Panc1 (cell line): Measurements from ENCODE around the gene HGD. TPM values are rescaled to one million over a fixed set of nuclear protein-coding genes. Genes with fewer than 3 reads are reported as not detected.

ENCODE experiments used
- ATAC-seq: fragments of 200-7000 bp; cut with Tn5 transposase; 2 replicates; pipeline ENCODE4 v1.9.1; 2020; ENCODE audit warnings: mild to moderate bottlenecking, moderate library complexity
- BruUV-seq: library from RNA; stranded (reverse); fragments of 400-500 nt; replicated peaks from 2 replicates; lab custom pipeline; 2021; lab: Mats Ljungman, UMichigan
- CTCF ChIA-PET: fragments of 300-600 bp; sonication (Branson Sonifier 250); formaldehyde crosslinking; loops from one replicate; lab custom pipeline; 2022; ENCODE audit warnings: antibody characterized with exemption; lab: Charles Lee
- POLR2A ChIA-PET: fragments of 300-600 bp; sonication (Branson Sonifier 250); formaldehyde crosslinking; loops from one replicate; lab custom pipeline; 2022; ENCODE audit warnings: antibody characterized with exemption; lab: Charles Lee
- DNase-seq: peaks from one replicate; pipeline ENCODE4 v3.0.0-alpha.2; 2010; ENCODE audit warnings: low read depth, low spot score
- H3K27ac ChIP-seq: 2 replicates; pipeline ENCODE4 v1.5.1; 2011; ENCODE audit warnings: mild to moderate bottlenecking, low read length, inconsistent platforms
- H3K27me3 ChIP-seq: fragments of 200-500 bp; sonication (Bioruptor generic); 2 replicates; pipeline ENCODE4 v1.6.0; 2014; ENCODE audit warnings: low read length, inconsistent platforms; ENCODE audit not compliant: control insufficient read depth, insufficient read depth
- H3K36me3 ChIP-seq: fragments of 200-500 bp; sonication (Bioruptor generic); 2 replicates; pipeline ENCODE4 v1.5.1; 2014; ENCODE audit warnings: inconsistent platforms, mild to moderate bottlenecking, low read length, moderate library complexity; ENCODE audit not compliant: control insufficient read depth, insufficient read depth
- H3K4me1 ChIP-seq: 2 replicates; pipeline ENCODE4 v1.5.1; 2011; ENCODE audit warnings: inconsistent platforms, mild to moderate bottlenecking, low read length, moderate library complexity; ENCODE audit not compliant: control insufficient read depth, insufficient read depth
- H3K4me3 ChIP-seq, 2 experiments: 2 replicates each; pipeline ENCODE4 v1.5.1; 2011 to 2012; ENCODE audit warnings: low read depth in 2 of 2, low read length in 2 of 2, mild to moderate bottlenecking in 2 of 2, inconsistent platforms in 1 of 2, moderate library complexity in 1 of 2
- H3K9me3 ChIP-seq: fragments of 200-500 bp; sonication (Bioruptor generic); 2 replicates; pipeline ENCODE4 v1.5.1; 2014; ENCODE audit warnings: low read depth, mild to moderate bottlenecking, inconsistent platforms, low read length, moderate library complexity; ENCODE audit not compliant: control insufficient read depth, insufficient read depth
- CTCF ChIP-seq: fragments of 450-650 bp; IDR thresholded peaks from 2 replicates; pipeline ENCODE4 v1.5.1; 2017; ENCODE audit warnings: mild to moderate bottlenecking
- POLR2AphosphoS5 ChIP-seq: IDR thresholded peaks from 2 replicates; pipeline ENCODE4 v1.6.1; 2012; ENCODE audit warnings: mild to moderate bottlenecking, low read depth, low read length, moderate library complexity
- SIN3A ChIP-seq: IDR thresholded peaks from 2 replicates; pipeline ENCODE4 v1.6.1; 2012; ENCODE audit warnings: low read depth, mild to moderate bottlenecking, low read length, moderate library complexity, borderline replicate concordance; ENCODE audit not compliant: insufficient read depth
- TCF7L2 ChIP-seq: IDR thresholded peaks from 2 replicates; pipeline ENCODE4 v1.6.1; 2011; ENCODE audit warnings: mild to moderate bottlenecking, low read depth, low read length, inconsistent platforms
- in situ Hi-C: cut with HindIII; loops from 2 replicates; pipeline ENCODE4 v1.10.0; 2016; ENCODE audit warnings: low sequenced_read_pairs, low pct_unique_long_range_greater_than_20kb
- intact Hi-C: fragments of 100-400 bp; cut with micrococcal nuclease; formaldehyde crosslinking; loops from one replicate; pipeline ENCODE4 v1.10.0; 2022; ENCODE audit not compliant: unreplicated experiment
- total RNA-seq: library from RNA; stranded (reverse); gene quantifications from one replicate; pipeline ENCODE4 v1.2.1, GENCODE V29; 2021; ENCODE audit not compliant: unreplicated experiment
- TF ChIP-seq, protein P1 (sequence below), 2 experiments: IDR thresholded peaks; 2 replicates each; pipeline ENCODE4 v1.6.1; 2011 to 2012; ENCODE audit warnings: low read depth in 2 of 2, control low read depth in 1 of 2, low read length in 1 of 2, mild to moderate bottlenecking in 1 of 2, moderate library complexity in 1 of 2; ENCODE audit not compliant: insufficient read depth in 1 of 2

Gene HGD
- total RNA-seq, 1 experiment from 2014 or later: 0.59 TPM

DNA sequence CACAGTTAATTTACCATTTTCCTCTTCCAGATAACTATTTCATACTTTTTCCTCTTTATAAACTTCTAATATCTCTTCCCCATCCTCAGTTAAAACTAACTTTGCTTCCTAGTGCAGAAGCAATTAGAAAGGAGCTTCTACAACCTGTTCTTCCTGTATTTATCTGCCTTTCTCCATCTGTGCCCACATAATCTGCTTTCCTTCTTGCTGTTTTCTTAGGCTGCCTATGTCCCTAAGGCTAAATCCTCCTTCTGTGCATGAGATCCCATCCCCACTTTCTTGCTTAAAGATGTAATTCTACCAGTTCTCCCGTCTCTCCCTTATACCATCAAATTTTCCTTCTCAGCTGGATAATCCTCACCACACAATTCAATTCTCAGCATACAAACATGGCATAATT, 28.3 kb upstream of the HGD start:
- ChIA-PET CTCF (no interaction called here), POLR2A (no interaction called here)
- Histone ChIP-seq H3K27ac (no peak overlapping the region), H3K4me1 (no peaks in the 10 kb centered on the region), H3K36me3 (no peaks in the 10 kb centered on the region), H3K9me3 (no peaks in the 10 kb centered on the region), H3K4me3 (no peak overlapping the region), H3K27me3 (no peaks in the 10 kb centered on the region)
- DNase-seq: no peak
- intact Hi-C loops (no loop called here), in situ Hi-C loops (no loop called here)
- TF ChIP-seq POLR2AphosphoS5 (no peak), CTCF (no peak), TCF7L2 (no peak), SIN3A (no peak)
- TF ChIP-seq, protein P1, sequence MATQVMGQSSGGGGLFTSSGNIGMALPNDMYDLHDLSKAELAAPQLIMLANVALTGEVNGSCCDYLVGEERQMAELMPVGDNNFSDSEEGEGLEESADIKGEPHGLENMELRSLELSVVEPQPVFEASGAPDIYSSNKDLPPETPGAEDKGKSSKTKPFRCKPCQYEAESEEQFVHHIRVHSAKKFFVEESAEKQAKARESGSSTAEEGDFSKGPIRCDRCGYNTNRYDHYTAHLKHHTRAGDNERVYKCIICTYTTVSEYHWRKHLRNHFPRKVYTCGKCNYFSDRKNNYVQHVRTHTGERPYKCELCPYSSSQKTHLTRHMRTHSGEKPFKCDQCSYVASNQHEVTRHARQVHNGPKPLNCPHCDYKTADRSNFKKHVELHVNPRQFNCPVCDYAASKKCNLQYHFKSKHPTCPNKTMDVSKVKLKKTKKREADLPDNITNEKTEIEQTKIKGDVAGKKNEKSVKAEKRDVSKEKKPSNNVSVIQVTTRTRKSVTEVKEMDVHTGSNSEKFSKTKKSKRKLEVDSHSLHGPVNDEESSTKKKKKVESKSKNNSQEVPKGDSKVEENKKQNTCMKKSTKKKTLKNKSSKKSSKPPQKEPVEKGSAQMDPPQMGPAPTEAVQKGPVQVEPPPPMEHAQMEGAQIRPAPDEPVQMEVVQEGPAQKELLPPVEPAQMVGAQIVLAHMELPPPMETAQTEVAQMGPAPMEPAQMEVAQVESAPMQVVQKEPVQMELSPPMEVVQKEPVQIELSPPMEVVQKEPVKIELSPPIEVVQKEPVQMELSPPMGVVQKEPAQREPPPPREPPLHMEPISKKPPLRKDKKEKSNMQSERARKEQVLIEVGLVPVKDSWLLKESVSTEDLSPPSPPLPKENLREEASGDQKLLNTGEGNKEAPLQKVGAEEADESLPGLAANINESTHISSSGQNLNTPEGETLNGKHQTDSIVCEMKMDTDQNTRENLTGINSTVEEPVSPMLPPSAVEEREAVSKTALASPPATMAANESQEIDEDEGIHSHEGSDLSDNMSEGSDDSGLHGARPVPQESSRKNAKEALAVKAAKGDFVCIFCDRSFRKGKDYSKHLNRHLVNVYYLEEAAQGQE (IDR thresholded peaks at IDR 0.05; ENCODE audit: insufficient read depth in 1 of 2, low read depth in 2 of 2, low read length in 1 of 2): no peak
- BruUV-seq: no TSS peak
- ATAC-seq: no peak

GRCh38 chr3:120708408-120708807, 26.4 kb upstream of the HGD start:
- CTCF ChIA-PET: no interaction called here
- Histone ChIP-seq H3K9me3 (no peaks in the 10 kb centered on the region), H3K4me1 (no peaks in the 10 kb centered on the region), H3K4me3 (no peak overlapping the region), H3K27ac (no peak overlapping the region), H3K36me3 (no peaks in the 10 kb centered on the region), H3K27me3 (no peaks in the 10 kb centered on the region)
- ATAC-seq (no peak), DNase-seq (no peak)
- POLR2A ChIA-PET: no interaction called here
- no TSS peak for BruUV-seq
- no peak for TF ChIP-seq CTCF
- no peak for TF ChIP-seq POLR2AphosphoS5
- no peak for TF ChIP-seq SIN3A
- no peak for TF ChIP-seq TCF7L2
- TF ChIP-seq, protein P1 (IDR thresholded peaks at IDR 0.05; ENCODE audit: insufficient read depth in 1 of 2, low read depth in 2 of 2, low read length in 1 of 2): no peak
- intact Hi-C loops: no loop called here
- in situ Hi-C loops: no loop called here
